Neuron (in vitro differentiated cells): ENCODE results near the gene ANKRD23.

Experiments
- H2AFZ ChIP-seq: one replicate; pipeline ENCODE4 v1.6.1; 2013; ENCODE audit warnings: low read depth, mild to moderate bottlenecking, inconsistent platforms, low read length, moderate library complexity
- H3K27me3 ChIP-seq: one replicate; pipeline ENCODE4 v1.6.1; 2013; ENCODE audit warnings: low read length; ENCODE audit not compliant: insufficient read depth
- H3K36me3 ChIP-seq: one replicate; pipeline ENCODE4 v1.6.1; 2013; ENCODE audit warnings: low read length; ENCODE audit not compliant: insufficient read depth
- H3K4me1 ChIP-seq: one replicate; pipeline ENCODE4 v1.6.1; 2013; ENCODE audit warnings: low read length; ENCODE audit not compliant: insufficient read depth
- H3K4me3 ChIP-seq: 2 replicates; pipeline ENCODE4 v1.5.1; 2013; ENCODE audit warnings: mild to moderate bottlenecking, low read length, moderate library complexity
- H3K9me3 ChIP-seq: one replicate; pipeline ENCODE4 v1.6.1; 2013; ENCODE audit warnings: low read length

The ANKRD23 gene

DNA sequence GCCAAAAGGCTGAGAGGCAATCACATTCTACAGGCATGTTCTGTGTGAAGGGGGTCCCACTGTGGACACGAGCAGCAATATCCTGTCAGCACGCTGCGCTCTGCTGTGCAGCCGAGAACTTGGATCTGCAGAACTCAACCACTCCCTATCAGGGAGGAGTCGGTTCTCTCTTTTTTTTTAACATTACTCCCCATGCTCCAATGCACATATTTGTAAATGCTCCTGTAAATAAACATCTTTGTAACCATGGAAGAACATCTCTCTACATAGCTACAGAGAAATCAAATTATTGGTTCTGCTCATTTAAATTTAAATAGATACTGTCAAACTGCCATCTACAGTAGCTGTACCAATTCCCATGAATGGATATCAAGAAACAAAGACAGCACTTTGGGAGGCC is 3.0 kb upstream of the ANKRD23 start:
- H3K4me3 ChIP-seq = no peak overlapping the region
- H2AFZ ChIP-seq = no peak overlapping the region
- no peaks in the 10 kb centered on the region for H3K27me3 ChIP-seq
- H3K9me3 ChIP-seq = no peaks in the 10 kb centered on the region
- H3K4me1 ChIP-seq = peaks cover 8% of the 10 kb centered on the region
- H3K36me3 ChIP-seq = peaks cover 28% of the 10 kb centered on the region

DNA sequence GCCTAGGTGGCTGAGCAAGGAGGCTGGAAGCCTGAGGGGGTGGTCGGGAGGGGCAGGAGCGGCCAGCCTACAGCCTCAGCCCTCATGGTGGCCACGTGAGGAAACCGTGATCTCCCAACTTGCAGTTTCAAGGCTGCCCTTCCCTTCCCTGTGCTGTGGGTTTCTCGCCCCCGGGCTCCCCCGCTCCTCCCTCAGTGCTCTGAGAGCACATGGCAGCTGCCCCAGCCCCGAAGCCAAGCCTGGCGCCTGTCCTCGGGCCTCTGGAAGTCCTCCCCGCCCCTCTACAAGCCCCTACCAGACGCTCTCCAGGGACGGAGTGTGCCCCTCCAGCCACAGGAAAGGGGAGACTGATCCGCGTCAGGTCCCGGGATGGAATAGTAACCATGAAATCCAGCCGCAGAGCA is 586 bp upstream of the ANKRD23 start:
- Histone ChIP-seq H3K4me3 (no peak overlapping the region), H3K9me3 (no peaks in the 10 kb centered on the region), H2AFZ (no peak overlapping the region), H3K27me3 (no peaks in the 10 kb centered on the region), H3K4me1 (peaks cover 8% of the 10 kb centered on the region), H3K36me3 (peaks cover 24% of the 10 kb centered on the region)

DNA sequence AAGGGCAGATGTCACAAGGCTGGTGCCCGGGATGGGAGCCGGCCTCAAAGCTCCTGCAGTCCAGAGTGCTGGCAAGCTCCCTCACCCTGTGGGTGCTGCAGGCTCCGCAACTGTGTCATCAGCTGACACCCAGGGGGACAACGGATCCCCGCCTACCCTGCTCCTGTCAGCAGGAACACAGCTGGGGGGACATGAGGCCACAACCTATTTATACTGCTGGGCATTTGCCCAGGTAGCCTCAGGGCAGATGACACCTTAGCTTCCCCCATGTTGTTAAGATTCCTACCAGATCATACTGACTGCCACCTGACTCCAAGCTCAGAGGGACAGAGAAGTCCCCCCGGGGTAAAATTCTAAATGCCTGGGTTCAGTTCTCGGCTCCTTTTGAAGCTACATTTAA is 1.2 kb downstream of the ANKRD23 start:
- no peak overlapping the region for H3K4me3 ChIP-seq
- no peak overlapping the region for H2AFZ ChIP-seq
- H3K27me3 ChIP-seq = no peaks in the 10 kb centered on the region
- H3K9me3 ChIP-seq = no peaks in the 10 kb centered on the region
- H3K36me3 ChIP-seq = peaks cover 31% of the 10 kb centered on the region
- H3K4me1 ChIP-seq = no peaks in the 10 kb centered on the region

DNA sequence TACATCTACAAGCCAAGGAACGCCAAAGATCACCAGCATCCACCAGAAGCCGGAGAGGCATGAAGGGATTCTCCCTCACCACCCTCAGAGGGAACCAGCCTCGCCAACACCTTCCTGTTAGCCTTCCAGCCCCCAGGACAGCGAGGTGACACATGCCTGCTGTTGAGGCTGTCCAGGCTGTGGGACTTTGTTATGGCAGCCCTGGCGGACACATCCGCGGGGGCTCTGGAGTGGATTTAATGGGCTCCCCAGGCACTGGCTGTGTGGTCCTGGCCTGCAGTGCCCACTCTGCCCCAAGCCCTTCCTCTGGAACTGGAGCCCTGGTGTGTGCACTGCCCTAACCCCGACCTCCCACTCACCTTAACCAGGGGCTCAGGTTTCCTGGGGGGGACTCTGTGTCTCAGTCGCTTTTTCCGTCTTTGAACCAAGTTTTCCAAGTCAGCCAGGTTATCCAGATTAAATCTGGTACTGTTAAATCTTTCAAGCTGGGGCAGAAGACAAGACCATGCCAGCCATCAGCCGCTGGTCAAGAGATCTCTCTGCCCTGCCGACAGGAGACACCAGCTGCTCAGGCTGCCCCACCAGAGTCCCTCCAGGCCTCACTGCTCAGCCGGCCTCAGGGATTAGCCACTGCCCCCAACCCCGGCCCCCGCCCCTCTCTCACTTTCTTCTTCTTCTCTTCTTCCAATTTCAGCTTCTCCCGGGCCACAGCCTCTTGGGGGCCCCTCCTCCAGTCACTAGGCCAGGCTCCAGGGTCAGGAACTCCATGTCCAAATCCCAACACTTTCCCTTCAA is 1.9 kb downstream of the ANKRD23 start:
- Histone ChIP-seq H3K9me3 (no peaks in the 10 kb centered on the region), H3K27me3 (no peaks in the 10 kb centered on the region), H3K36me3 (peaks cover 30% of the 10 kb centered on the region), H3K4me1 (no peaks in the 10 kb centered on the region), H3K4me3 (no peak overlapping the region), H2AFZ (no peak overlapping the region)

DNA sequence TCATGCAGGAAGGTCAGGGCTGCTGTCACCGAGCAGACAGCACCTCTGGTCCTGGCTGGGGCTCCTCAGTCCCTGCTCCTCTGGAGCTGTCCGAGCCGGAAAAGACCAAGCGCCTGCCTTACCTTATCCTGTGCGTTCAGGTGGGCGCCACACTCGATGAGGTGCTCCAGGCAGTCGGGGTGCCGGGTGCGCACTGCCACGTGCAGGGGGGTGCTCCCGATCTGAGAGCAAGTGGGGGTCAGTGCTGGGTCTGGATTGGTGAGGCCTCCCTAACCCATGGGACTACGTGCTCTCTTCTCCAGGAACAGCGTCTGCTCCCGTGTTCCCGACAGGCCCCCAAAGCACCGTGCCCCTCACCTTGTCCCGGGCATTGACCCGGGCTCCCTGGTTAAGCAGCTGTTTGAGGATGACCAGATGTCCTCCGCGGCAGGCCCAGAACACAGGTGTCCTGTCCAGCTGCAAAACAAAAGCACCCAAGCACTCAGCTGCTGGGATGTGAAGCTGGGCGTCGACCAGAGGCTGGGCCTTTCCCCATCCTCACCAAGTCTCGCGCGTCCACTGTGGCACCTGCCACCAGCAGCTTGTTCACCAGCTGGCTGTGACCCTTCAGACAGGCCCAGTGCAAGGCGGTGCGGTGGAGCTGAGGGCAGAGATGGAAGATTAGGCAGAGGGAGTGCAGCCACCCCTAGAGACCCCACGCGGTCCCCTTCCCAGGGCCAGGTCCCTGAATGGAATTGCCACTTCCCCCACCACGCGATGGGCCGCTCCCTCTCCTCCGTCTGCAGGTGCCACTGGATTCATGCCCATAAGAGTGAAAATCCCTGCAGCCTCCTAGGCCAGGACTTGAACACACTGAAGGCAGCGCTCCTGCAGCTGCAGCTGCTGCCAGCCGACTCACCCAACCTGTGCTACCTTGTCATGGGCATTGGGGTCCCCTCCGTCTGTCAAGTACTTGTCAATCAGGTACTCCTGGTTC is 3.7 kb downstream of the ANKRD23 start:
- H3K4me1 ChIP-seq = no peaks in the 10 kb centered on the region
- no peak overlapping the region for H2AFZ ChIP-seq
- H3K9me3 ChIP-seq = no peaks in the 10 kb centered on the region
- H3K27me3 ChIP-seq = no peaks in the 10 kb centered on the region
- peaks cover 29% of the 10 kb centered on the region for H3K36me3 ChIP-seq
- no peak overlapping the region for H3K4me3 ChIP-seq

DNA sequence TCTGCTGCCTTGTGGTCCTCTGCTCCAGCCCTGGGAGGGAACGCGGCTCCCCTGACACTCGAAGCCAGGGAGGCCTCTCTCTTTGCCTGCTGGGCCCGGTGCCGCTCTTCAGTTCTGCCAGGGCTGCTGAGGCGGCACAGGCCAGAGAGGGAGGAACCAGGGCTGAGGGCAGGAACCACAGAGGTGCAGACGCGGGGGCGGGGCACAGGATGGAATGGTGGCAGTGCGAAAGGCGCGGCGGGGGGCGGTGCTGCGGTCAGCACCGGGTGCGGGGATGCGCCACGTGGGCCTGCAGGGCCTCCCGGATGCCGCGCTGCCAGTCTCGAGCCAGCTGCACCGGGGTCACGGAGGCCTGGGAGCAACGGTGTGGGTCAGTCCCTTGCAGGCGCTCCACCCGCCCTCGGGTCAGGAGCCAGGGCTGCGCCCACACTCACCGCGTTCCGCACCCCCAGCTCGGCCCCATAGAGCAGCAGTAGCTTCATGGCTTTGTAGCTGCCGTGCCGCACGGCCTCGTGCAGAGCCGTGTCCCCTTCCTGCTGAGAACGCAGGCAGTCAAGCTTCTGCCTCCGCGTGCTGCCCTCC is 4.4 kb downstream of the ANKRD23 start:
- no peaks in the 10 kb centered on the region for H3K4me1 ChIP-seq
- no peak overlapping the region for H2AFZ ChIP-seq
- peaks cover 36% of the 10 kb centered on the region for H3K36me3 ChIP-seq
- H3K4me3 ChIP-seq = no peak overlapping the region
- H3K9me3 ChIP-seq = no peaks in the 10 kb centered on the region
- no peaks in the 10 kb centered on the region for H3K27me3 ChIP-seq

DNA sequence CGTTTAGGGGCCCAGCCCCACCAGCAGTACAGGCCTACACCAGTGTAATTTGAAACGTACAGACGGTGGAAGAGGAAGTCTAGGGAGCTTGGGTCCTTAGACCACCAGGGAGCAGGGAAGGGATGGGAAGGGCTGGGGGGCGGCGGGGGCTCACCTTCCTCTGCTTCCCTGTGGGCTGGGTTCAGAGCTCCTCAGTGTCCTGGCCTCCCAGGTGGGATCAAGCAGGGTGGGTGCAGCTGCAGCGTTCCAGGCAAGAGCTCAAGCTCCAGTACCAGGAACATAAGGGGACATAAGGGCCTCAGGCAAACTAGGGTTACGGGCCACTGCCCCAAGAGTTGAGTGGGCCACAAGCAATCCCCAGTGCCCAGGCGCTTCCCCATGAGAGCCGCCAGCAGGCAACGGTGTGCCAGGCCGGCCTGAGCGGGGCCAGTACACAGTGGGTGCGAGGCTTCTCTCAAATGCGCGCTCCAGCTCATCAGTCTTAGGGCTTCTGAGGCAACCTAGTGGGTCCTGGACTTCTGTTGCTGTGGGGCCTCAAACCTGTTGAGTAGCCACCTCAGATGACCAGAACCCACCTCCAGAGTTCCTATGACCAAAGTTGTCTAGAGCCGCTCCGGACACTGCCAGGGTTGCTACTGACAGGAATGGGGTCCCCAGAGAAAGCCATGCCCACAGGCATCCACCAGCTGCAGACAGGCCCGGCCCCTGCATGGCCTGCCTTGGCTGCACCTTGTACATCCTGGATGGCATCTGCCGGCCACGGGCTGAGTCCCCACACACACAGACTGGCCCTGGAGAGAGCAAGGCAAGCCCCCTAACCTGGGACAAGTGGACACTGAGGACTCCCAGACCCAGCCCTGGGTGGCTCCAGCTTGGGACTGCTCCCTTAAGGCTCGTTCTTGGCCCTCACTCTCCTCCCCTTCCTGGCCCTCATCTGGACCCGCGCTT is 5.2 kb downstream of the ANKRD23 start:
- Histone ChIP-seq H2AFZ (no peak overlapping the region), H3K36me3 (peaks cover 37% of the 10 kb centered on the region), H3K4me3 (no peak overlapping the region), H3K4me1 (peaks cover under 1% of the 10 kb centered on the region), H3K27me3 (no peaks in the 10 kb centered on the region), H3K9me3 (no peaks in the 10 kb centered on the region)

DNA sequence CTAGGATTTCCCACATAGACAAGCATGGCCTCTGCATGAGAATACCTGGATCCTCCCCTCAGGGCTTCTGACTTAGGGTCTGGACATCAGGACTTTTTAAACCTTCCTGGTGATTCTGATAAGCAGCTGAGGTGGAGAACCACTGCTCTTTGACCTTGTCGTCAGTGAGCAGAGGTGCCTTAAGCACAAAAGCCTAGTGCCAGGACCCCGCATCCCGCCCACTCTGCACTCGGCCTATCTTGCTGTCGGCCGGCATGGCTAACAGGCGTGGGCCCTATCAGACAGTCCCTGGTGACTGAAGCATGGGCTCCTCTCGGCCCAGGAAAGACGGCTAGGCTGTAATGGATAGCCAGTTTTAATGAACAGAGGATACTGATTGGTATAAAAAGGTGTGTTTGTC is 6.2 kb downstream of the ANKRD23 start:
- Histone ChIP-seq H3K36me3 (peaks cover 47% of the 10 kb centered on the region), H2AFZ (no peak overlapping the region), H3K4me1 (peaks cover 11% of the 10 kb centered on the region), H3K4me3 (no peak overlapping the region), H3K27me3 (no peaks in the 10 kb centered on the region), H3K9me3 (no peaks in the 10 kb centered on the region)

DNA sequence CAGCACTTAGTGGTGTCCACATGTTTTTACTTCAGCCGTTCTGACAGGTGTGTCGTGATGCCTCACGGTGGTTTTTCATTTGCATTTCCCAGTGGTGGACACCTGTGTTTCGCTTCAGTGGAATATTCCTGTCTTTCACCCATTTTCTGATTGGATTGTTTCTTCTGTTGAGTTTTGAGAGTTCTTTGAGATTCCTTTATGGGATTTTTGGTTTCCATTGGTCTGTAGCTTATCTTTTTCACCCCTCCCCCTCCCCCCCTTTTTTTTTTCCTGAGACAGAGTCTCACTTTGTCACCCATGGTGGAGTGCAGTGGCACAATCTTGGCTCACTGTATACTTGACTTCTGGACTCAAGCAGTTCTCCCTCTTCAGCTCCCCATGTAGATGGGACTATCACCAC is 8.0 kb downstream of the ANKRD23 start:
- H3K27me3 ChIP-seq = no peaks in the 10 kb centered on the region
- peaks cover 12% of the 10 kb centered on the region for H3K4me1 ChIP-seq
- H3K36me3 ChIP-seq = peaks cover 61% of the 10 kb centered on the region
- no peak overlapping the region for H2AFZ ChIP-seq
- H3K9me3 ChIP-seq = no peaks in the 10 kb centered on the region
- H3K4me3 ChIP-seq = no peak overlapping the region

DNA sequence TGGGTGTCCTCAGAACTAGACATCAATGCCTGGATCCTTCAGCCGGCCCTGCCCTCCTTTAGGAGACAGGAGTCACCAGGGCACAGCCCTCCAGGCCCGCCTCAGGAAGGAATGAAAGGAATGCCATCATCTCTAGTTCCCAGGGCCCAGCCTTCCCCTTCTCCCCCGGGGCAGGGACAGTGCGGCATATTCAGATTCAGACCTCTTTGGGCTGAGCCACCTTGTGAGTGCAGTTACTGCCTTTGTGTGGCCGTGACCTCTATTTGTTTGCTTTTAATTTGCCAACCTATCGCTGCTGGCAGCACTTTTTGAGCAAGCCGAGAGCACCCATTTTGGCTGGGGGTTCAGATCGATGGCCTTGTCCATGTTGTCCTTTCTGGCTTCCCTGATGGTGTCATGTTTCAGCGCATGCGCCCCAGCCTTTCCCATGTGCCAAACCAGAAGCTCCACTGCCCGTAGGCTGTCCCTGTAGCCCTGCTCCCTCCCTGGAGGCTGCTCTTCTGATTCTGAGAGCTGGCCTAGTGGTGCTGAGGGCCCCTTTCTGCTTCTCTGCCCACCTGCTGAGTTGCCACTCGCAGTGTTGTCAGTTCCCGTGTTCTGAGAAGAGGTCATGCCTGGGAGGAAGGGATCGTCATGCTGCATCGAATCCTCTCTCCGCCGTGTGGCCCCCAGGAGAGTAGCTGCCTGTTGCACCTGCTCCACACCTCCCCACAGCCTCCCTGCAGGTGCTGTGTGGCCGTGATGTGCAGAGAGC is 10.9 kb downstream of the ANKRD23 start:
- Histone ChIP-seq H2AFZ (no peak overlapping the region), H3K4me1 (peaks cover 12% of the 10 kb centered on the region), H3K4me3 (no peak overlapping the region), H3K9me3 (no peaks in the 10 kb centered on the region), H3K27me3 (no peaks in the 10 kb centered on the region), H3K36me3 (peaks cover 65% of the 10 kb centered on the region)

DNA sequence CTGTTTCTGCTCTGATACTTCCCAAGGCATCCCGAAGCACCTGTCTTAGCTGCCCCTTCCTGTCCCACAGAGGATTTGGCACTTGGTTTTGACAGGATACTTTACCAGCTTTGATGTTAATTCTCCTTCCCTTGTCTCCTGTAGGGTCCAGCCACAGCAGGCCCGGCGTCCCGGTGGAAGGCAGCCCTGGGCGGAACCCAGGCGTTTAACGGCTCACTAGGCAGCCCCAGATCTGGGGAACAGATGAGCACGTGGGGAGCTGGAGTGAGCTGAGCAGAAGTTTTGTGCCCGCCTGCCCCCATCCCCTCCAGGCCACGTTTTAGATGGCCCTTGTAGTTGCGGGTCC is 11.4 kb downstream of the ANKRD23 start:
- Histone ChIP-seq H3K27me3 (no peaks in the 10 kb centered on the region), H2AFZ (no peak overlapping the region), H3K4me1 (peaks cover 12% of the 10 kb centered on the region), H3K4me3 (no peak overlapping the region), H3K36me3 (peaks cover 68% of the 10 kb centered on the region), H3K9me3 (no peaks in the 10 kb centered on the region)

DNA sequence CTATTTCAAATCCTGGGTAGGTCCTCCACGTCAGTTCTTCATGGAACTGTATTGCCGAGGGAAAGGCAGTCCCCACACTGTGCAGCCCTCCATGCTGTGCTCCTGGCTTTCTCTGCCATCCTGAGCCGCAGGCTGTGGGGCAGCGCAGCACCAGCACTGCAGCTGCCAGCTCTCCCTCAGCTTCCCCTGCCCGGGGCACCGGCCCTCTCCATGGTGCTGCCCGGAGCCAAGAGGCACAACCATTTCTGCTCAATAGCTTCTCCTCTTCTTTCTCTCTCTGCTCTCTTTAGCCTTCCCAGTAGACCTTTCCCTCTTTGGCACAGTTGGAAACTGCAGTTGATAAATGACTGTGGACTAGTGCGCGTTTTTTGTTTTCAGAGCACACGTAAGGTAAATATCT is 12.1 kb downstream of the ANKRD23 start:
- Histone ChIP-seq H3K27me3 (no peaks in the 10 kb centered on the region), H2AFZ (no peak overlapping the region), H3K4me3 (no peak overlapping the region), H3K36me3 (peaks cover 70% of the 10 kb centered on the region), H3K4me1 (peaks cover 12% of the 10 kb centered on the region), H3K9me3 (no peaks in the 10 kb centered on the region)
